Heart left ventricle (tissue), 11 donors: Measurements from ENCODE around the gene TEKT1. TPM values are rescaled to one million over a fixed set of nuclear protein-coding genes. Genes with fewer than 3 reads are reported as not detected.

Experiments used
- polyA plus RNA-seq, 2 donors: library from polyadenylated mRNA; stranded (reverse); fragments of 200-250 nt; gene quantifications; one replicate each; pipeline ENCODE4 v1.2.3, GENCODE V29; 2013
- total RNA-seq, 9 donors: library from RNA; depleted of rRNA in 2 of 9; stranded (reverse); fragments of >200 nt in 2 of 9; fragmentation: NEBNext Ultra II Directional in 3 of 9; extraction: Animal tissue kit (Norgen Biotek cat#: 25700) in 3 of 9; gene quantifications; one replicate each; pipeline versions ENCODE4 v1.1.0 to v1.2.4, GENCODE V29; 2016 to 2023
- donor health status: ischemic (EF 13 %, LVEDD 7.1; RV severe dilation, severe dysfunction).
- donor health status: healthy with polysubstance abuse.
- donor health status: DM: no; HTN: yes; CAD: no.
- donor health status: DM: no; HTN: no; CAD: no.
- donor health status: ischemic (EF 25% LVEDD 5.7; RV mildly dilated, moderate dysfunction).
- donor health status: healthy.
- donor health status: DM: yes; HTN: yes; CAD: no.
- donor health status: PGD.
- donor health status: nonischemic (EF 23%, LVEDD 6.1; RV moderate dilation, normal function).

The TEKT1 gene
- total and polyA plus RNA-seq, 11 donors: not detected

Other genes starting within 250 kb of the TEKT1 start
- 10 to 100 TPM in 1 of 9 donors, 1 to 10 TPM in 8; 3.3 to 10.2 (median 5.0) TPM for gene KIAA0753, start 191.0 kb downstream of the TEKT1 start, total RNA-seq
- 1 to 10 TPM; 2.7 to 5.0 TPM for gene KIAA0753, start 191.0 kb downstream of the TEKT1 start, polyA plus RNA-seq
- 10 to 100 TPM; 31.5 to 95.2 (median 43.3) TPM for gene TXNDC17, start 190.7 kb downstream of the TEKT1 start, total RNA-seq
- 100 to 1,000 TPM in 1 of 2 donors, 10 to 100 TPM in 1; 98.3 to 221 TPM for gene TXNDC17, start 190.7 kb downstream of the TEKT1 start, polyA plus RNA-seq
- 10 to 100 TPM in 7 of 9 donors, 1 to 10 TPM in 2; 5.4 to 17.5 (median 13.7) TPM for gene MED31, start 180.1 kb downstream of the TEKT1 start, total RNA-seq
- gene MED31, start 180.1 kb downstream of the TEKT1 start, polyA plus RNA-seq: 10 to 100 TPM; 18.7 to 20.9 TPM
- under 1 TPM; 0.30 to 0.75 (median 0.56) TPM for gene C17orf100, start 180.0 kb downstream of the TEKT1 start, total RNA-seq
- under 1 TPM; 0.84 to 0.86 TPM for gene C17orf100, start 180.0 kb downstream of the TEKT1 start, polyA plus RNA-seq
- gene SLC13A5, start 118.4 kb downstream of the TEKT1 start, total RNA-seq: under 1 TPM in 1 of 9 donors, not detected in 8; 0.72 TPM
- under 1 TPM in 1 of 2 donors, not detected in 1; 0.06 TPM for gene SLC13A5, start 118.4 kb downstream of the TEKT1 start, polyA plus RNA-seq
- gene XAF1, start 75.7 kb downstream of the TEKT1 start, total RNA-seq: 10 to 100 TPM in 8 of 9 donors, 1 to 10 TPM in 1; 9.5 to 77.8 (median 24.9) TPM
- 10 to 100 TPM; 12.1 to 38.3 TPM for gene XAF1, start 75.7 kb downstream of the TEKT1 start, polyA plus RNA-seq
- gene FBXO39, start 55.5 kb downstream of the TEKT1 start, total RNA-seq: under 1 TPM in 2 of 9 donors, not detected in 7; 0.19 to 0.20 TPM
- under 1 TPM; 0.14 to 0.19 TPM for gene FBXO39, start 55.5 kb downstream of the TEKT1 start, polyA plus RNA-seq
- under 1 TPM in 1 of 9 donors, not detected in 8; 0.44 TPM for gene ALOX12, start 164.3 kb upstream of the TEKT1 start, total RNA-seq
- gene ALOX12, start 164.3 kb upstream of the TEKT1 start, polyA plus RNA-seq: not detected
- 100 to 1,000 TPM; 149 to 255 (median 171) TPM for gene RNASEK, start 180.9 kb upstream of the TEKT1 start, total RNA-seq
- 100 to 1,000 TPM; 290 to 387 TPM for gene RNASEK, start 180.9 kb upstream of the TEKT1 start, polyA plus RNA-seq
- 10 to 100 TPM in 6 of 9 donors, 1 to 10 TPM in 3; 9.0 to 32.8 (median 14.9) TPM for gene BCL6B, start 191.3 kb upstream of the TEKT1 start, total RNA-seq
- gene BCL6B, start 191.3 kb upstream of the TEKT1 start, polyA plus RNA-seq: 10 to 100 TPM in 1 of 2 donors, 1 to 10 TPM in 1; 5.9 to 10.3 TPM
- 1 to 10 TPM in 8 of 9 donors, under 1 TPM in 1; 0.83 to 2.1 (median 1.1) TPM for gene SLC16A13, start 204.3 kb upstream of the TEKT1 start, total RNA-seq
- gene SLC16A13, start 204.3 kb upstream of the TEKT1 start, polyA plus RNA-seq: under 1 TPM; 0.87 to 0.95 TPM
- gene SLC16A11, start 212.4 kb upstream of the TEKT1 start, total RNA-seq: under 1 TPM in 8 of 9 donors, not detected in 1; 0.19 to 1.00 (median 0.79) TPM
- gene SLC16A11, start 212.4 kb upstream of the TEKT1 start, polyA plus RNA-seq: 1 to 10 TPM in 1 of 2 donors, under 1 TPM in 1; 0.68 to 1.4 TPM
- 10 to 100 TPM in 2 of 9 donors, 1 to 10 TPM in 7; 1.5 to 30.1 (median 3.5) TPM for gene CLEC10A, start 248.5 kb upstream of the TEKT1 start, total RNA-seq
- 1 to 10 TPM; 1.8 to 2.7 TPM for gene CLEC10A, start 248.5 kb upstream of the TEKT1 start, polyA plus RNA-seq